KOPT-K1 (cell line): ENCODE data around the gene LMX1B.
A peak's percentile ranks its signal among the peaks of the same experiment; 100 is the strongest.
"Not testable (repeated sequence)": the region's sequence is repeated elsewhere in the genome, so short reads cannot be mapped to it uniquely, and the experiment has no call there.

ENCODE experiments used
- H3K27ac ChIP-seq: fragments of 200-600 bp; sonication (generic); 2 replicates; pipeline ENCODE4 v1.5.1; 2016; ENCODE audit warnings: antibody characterized with exemption, mild to moderate bottlenecking, low read depth, low read length; ENCODE audit not compliant: poor library complexity, severe bottlenecking
- H3K36me3 ChIP-seq: fragments of 200-600 bp; sonication (generic); 2 replicates; pipeline ENCODE4 v1.5.1; 2017; ENCODE audit warnings: antibody characterized with exemption, mild to moderate bottlenecking, low read length, moderate library complexity; ENCODE audit not compliant: insufficient read depth
- H3K9me3 ChIP-seq: fragments of 200-600 bp; sonication (generic); 2 replicates; pipeline ENCODE4 v1.5.1; 2017; ENCODE audit warnings: antibody characterized with exemption, low read length, mild to moderate bottlenecking; ENCODE audit not compliant: insufficient read depth, poor library complexity, severe bottlenecking

The LMX1B gene

GRCh38 chr9:126703866-126704156 is 90.1 kb downstream of the LMX1B start:
- Histone ChIP-seq H3K36me3 (no peaks in the 10 kb centered on the region), H3K9me3 (no peaks in the 10 kb centered on the region), H3K27ac (no peak overlapping the region)

GRCh38 chr9:126704157-126704891 is 90.6 kb downstream of the LMX1B start:
- H3K36me3 ChIP-seq: no peaks in the 10 kb centered on the region
- H3K9me3 ChIP-seq: no peaks in the 10 kb centered on the region
- H3K27ac ChIP-seq: no peak overlapping the region

GRCh38 chr9:126704892-126705766 is 91.4 kb downstream of the LMX1B start:
- Histone ChIP-seq H3K36me3 (no peaks in the 10 kb centered on the region), H3K27ac (no peak overlapping the region)

GRCh38 chr9:126705767-126706697 is 92.3 kb downstream of the LMX1B start:
- no peaks in the 10 kb centered on the region for H3K9me3 ChIP-seq
- no peak overlapping the region for H3K27ac ChIP-seq
- H3K36me3 ChIP-seq: no peaks in the 10 kb centered on the region

More at GRCh38 chr9:126704892-126705766, 91.4 kb downstream of the LMX1B start:
- no peaks in the 10 kb centered on the region for H3K9me3 ChIP-seq

- Histone ChIP-seq H3K9me3 (no peaks in the 10 kb centered on the region), H3K36me3 (no peaks in the 10 kb centered on the region), H3K27ac (no peak overlapping the region)
These were observed 92.9 kb downstream of the LMX1B start for GRCh38 chr9:126706698-126707053.

GRCh38 chr9:126707083-126707482 is 93.4 kb downstream of the LMX1B start:
- Histone ChIP-seq H3K27ac (no peak overlapping the region), H3K9me3 (no peaks in the 10 kb centered on the region)

GRCh38 chr9:126707712-126708111 is 94.0 kb downstream of the LMX1B start:
- not testable (repeated sequence) for H3K27ac ChIP-seq, H3K9me3 ChIP-seq, H3K36me3 ChIP-seq

More at GRCh38 chr9:126707083-126707482, 93.4 kb downstream of the LMX1B start:
- H3K36me3 ChIP-seq: no peaks in the 10 kb centered on the region

GRCh38 chr9:126708178-126708577 is 94.5 kb downstream of the LMX1B start:
- Histone ChIP-seq H3K9me3 (no peaks in the 10 kb centered on the region), H3K36me3 (no peaks in the 10 kb centered on the region), H3K27ac (no peak overlapping the region)

GRCh38 chr9:126709241-126709640 is 95.5 kb downstream of the LMX1B start:
- Histone ChIP-seq H3K9me3 (no peaks in the 10 kb centered on the region), H3K36me3 (no peaks in the 10 kb centered on the region), H3K27ac (no peak overlapping the region)

- Histone ChIP-seq H3K9me3 (no peaks in the 10 kb centered on the region), H3K27ac (no peak overlapping the region), H3K36me3 (no peaks in the 10 kb centered on the region)
These were observed 101.7 kb downstream of the LMX1B start for GRCh38 chr9:126715382-126715781.

- H3K36me3 ChIP-seq, H3K27ac ChIP-seq, H3K9me3 ChIP-seq: not testable (repeated sequence)
These were observed 103.7 kb downstream of the LMX1B start for GRCh38 chr9:126717441-126717840.

GRCh38 chr9:126719618-126720031 is 105.9 kb downstream of the LMX1B start:
- Histone ChIP-seq H3K9me3 (no peaks in the 10 kb centered on the region), H3K27ac (peak overlapping the region; percentile 61), H3K36me3 (no peaks in the 10 kb centered on the region)

GRCh38 chr9:126720036-126720435 is 106.3 kb downstream of the LMX1B start:
- Histone ChIP-seq H3K9me3 (no peaks in the 10 kb centered on the region), H3K36me3 (no peaks in the 10 kb centered on the region), H3K27ac (peak overlapping the region; percentile 61)

- Histone ChIP-seq H3K36me3 (no peaks in the 10 kb centered on the region), H3K9me3 (no peaks in the 10 kb centered on the region), H3K27ac (peak overlapping the region; percentile 61)
These were observed 107.2 kb downstream of the LMX1B start for GRCh38 chr9:126720661-126721563.
